Thoracic aorta (tissue), 2 donors: ENCODE data around the gene DBR1. TPM values are rescaled to one million over a fixed set of nuclear protein-coding genes. Genes with fewer than 3 reads are reported as not detected.
A peak's percentile ranks its signal among the peaks of the same experiment; 100 is the strongest.

Experiments
- ATAC-seq: fragments of 150-250 bp; one replicate; pipeline ENCODE4 v1.8.0; 2017; ENCODE audit warnings: low read depth; ENCODE audit not compliant: insufficient number of reproducible peaks, low FRiP score
- DNase-seq: peaks from one replicate; pipeline ENCODE4 v3.0.0-alpha.2; 2020; ENCODE audit warnings: low spot score
- H3K27ac ChIP-seq, 2 donors: fragments of 200-600 bp; sonication (generic); 1 replicate in 1 of 2; 2 replicates in 1 of 2; pipeline ENCODE4 v1.5.1; 2016; ENCODE audit warnings: mild to moderate bottlenecking in 2 of 2, moderate library complexity in 2 of 2
- H3K27me3 ChIP-seq: fragments of 200-600 bp; sonication (generic); replicated peaks from 2 replicates; pipeline ENCODE4 v1.6.0; 2016; ENCODE audit warnings: mild to moderate bottlenecking; ENCODE audit not compliant: insufficient read depth
- H3K36me3 ChIP-seq: fragments of 200-600 bp; sonication (generic); one replicate; pipeline ENCODE4 v1.5.1; 2016
- H3K4me1 ChIP-seq, 2 donors: fragments of 200-600 bp; sonication (generic); 1 replicate in 1 of 2; 2 replicates in 1 of 2; pipeline versions ENCODE4 v1.5.1 to v1.6.0; 2016; ENCODE audit warnings: low read depth in 2 of 2, mild to moderate bottlenecking in 1 of 2; ENCODE audit not compliant: control insufficient read depth in 1 of 2
- H3K4me3 ChIP-seq: fragments of 200-600 bp; sonication (generic); 2 replicates; pipeline ENCODE4 v1.5.1; 2016; ENCODE audit warnings: mild to moderate bottlenecking
- H3K9me3 ChIP-seq: fragments of 200-600 bp; sonication (generic); 2 replicates; pipeline ENCODE4 v1.5.1; 2016
- CTCF ChIP-seq: fragments of 200-600 bp; sonication (generic); IDR thresholded peaks from one replicate; pipeline ENCODE4 v1.5.1; 2019; ENCODE audit warnings: antibody characterized with exemption
- total RNA-seq, 2 donors: library from RNA; depleted of rRNA; stranded (reverse); fragments of >200 nt; gene quantifications; one replicate each; pipeline versions ENCODE4 v1.1.0 to v1.2.3, GENCODE V29; 2016

Gene DBR1
- total RNA-seq, 2 donors from 2014 or later = 9.9 to 12.6 TPM

- ATAC-seq (peak; percentile 68), DNase-seq (no peak)
- Histone ChIP-seq H3K4me3 (peak within 1 kb of the TSS; percentile 95), H3K36me3 (no peaks in the 10 kb centered on the region), H3K27me3 (no peaks in the 10 kb centered on the region), H3K27ac (peak within 1 kb of the TSS; percentile 81 to 97), H3K4me1 (peaks cover 6 to 33% of the 10 kb centered on the region in 2 donors), H3K9me3 (no peaks in the 10 kb centered on the region)
- peak; percentile 57 for TF ChIP-seq CTCF
Measured at GRCh38 chr3:138114988-138115971, 59.4 kb downstream of the DBR1 start, which contains the start of gene DZIP1L. DZIP1L (minus strand) TSS chr3:138115608; CDS start chr3:138103971, 11,637 bp downstream.

- TF ChIP-seq CTCF = no peak
- Histone ChIP-seq H3K9me3 (no peaks in the 10 kb centered on the region), H3K36me3 (no peaks in the 10 kb centered on the region), H3K4me3 (peak overlapping the region; percentile 95), H3K27ac (peak overlapping the region; percentile 81 to 97), H3K4me1 (peaks cover 6 to 33% of the 10 kb centered on the region in 2 donors), H3K27me3 (no peaks in the 10 kb centered on the region)
- DNase-seq (no peak), ATAC-seq (no peak)
Measured at GRCh38 chr3:138114431-138114918, 60.2 kb downstream of the DBR1 start.

- H3K27me3 ChIP-seq = no peaks in the 10 kb centered on the region
- no peaks in the 10 kb centered on the region for H3K9me3 ChIP-seq
- H3K4me1 ChIP-seq = peaks cover 6 to 33% of the 10 kb centered on the region in 2 donors
- H3K36me3 ChIP-seq = no peaks in the 10 kb centered on the region
- no peak for TF ChIP-seq CTCF
- DNase-seq (no peak), ATAC-seq (no peak)
- peak overlapping the region; percentile 25 to 97 for H3K27ac ChIP-seq
- no peak overlapping the region for H3K4me3 ChIP-seq
Measured at GRCh38 chr3:138113326-138113725, 61.4 kb downstream of the DBR1 start.

- Histone ChIP-seq H3K27ac (no peak overlapping the region), H3K36me3 (no peaks in the 10 kb centered on the region), H3K27me3 (no peaks in the 10 kb centered on the region), H3K4me3 (no peak overlapping the region), H3K4me1 (peaks cover 6 to 33% of the 10 kb centered on the region in 2 donors), H3K9me3 (no peaks in the 10 kb centered on the region)
- ATAC-seq (no peak), DNase-seq (no peak)
- no peak for TF ChIP-seq CTCF
Measured at GRCh38 chr3:138112362-138112761, 62.4 kb downstream of the DBR1 start.

Other genes with a start within 250 kb of the DBR1 start
- gene CLDN18, start 164.8 kb downstream of the DBR1 start, total RNA-seq = 1 to 10 TPM in 1 of 2 donors, not detected in 1; 7.3 TPM
- gene DZIP1L, start 59.3 kb downstream of the DBR1 start, total RNA-seq = 100 to 1,000 TPM in 1 of 2 donors, 10 to 100 TPM in 1; 61.1 to 110 TPM
- gene A4GNT, start 42.5 kb downstream of the DBR1 start, total RNA-seq = not detected
- 100 to 1,000 TPM in 1 of 2 donors, 10 to 100 TPM in 1; 82.7 to 189 TPM for gene ARMC8, start 12.4 kb upstream of the DBR1 start, total RNA-seq
- gene NME9, start 154.9 kb upstream of the DBR1 start, total RNA-seq = not detected
- 10 to 100 TPM; 58.6 to 62.3 TPM for gene MRAS, start 173.7 kb upstream of the DBR1 start, total RNA-seq